ENCODE data around the gene NBPF3. TPM values are rescaled to one million over a fixed set of nuclear protein-coding genes. Genes with fewer than 3 reads are reported as not detected.

Gene NBPF3
- total and polyA plus RNA-seq, 7 donors, result 2.0 to 11.6 (median 4.9) TPM

DNA sequence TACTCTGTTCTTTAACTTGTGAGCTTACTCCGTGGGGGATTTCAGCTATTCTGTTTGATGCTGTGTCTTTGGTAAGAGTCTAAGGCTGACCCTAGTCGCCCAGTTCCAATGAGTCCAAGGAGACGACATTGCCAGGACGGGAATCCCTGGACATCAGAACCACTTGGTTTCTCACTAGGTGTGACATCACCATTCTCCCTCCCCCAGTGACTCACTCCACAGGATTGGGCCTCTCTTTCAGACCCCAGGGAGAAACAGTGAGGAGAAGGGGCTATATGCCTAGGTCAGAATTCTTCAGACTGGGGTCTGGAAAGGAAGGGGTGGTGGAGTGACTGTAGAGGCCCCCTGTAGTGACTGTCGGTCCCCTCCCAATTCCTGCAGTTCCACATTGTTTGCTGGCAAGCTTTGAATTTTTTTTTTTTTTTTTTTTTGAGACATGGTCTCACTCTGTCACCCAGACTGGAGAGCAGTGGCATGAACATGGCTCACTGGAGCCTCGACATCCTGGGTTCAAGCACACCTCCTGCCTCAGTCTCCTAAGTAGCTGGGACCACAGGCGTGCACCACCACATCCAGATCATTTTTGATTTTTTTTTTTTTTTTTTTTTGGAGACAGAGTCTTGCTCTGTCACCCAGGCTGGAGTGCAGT is 90.6 kb downstream of the NBPF3 start:
- H3K36me3 ChIP-seq, result no peaks in the 10 kb centered on the region
- H3K4me3 ChIP-seq, result no peak overlapping the region
- peaks cover 0 to 5% (median 0%) of the 10 kb centered on the region in 3 donors for H3K27me3 ChIP-seq
- no peak overlapping the region for H3K27ac ChIP-seq
- no peaks in the 10 kb centered on the region for H3K4me1 ChIP-seq
- intact Hi-C loops (cut with DNase I), result no loop called here
- DNase-seq, result no peak
- TF ChIP-seq POLR2A (IDR thresholded peaks at IDR 0.05), result no peak
- H3K9me3 ChIP-seq, result no peaks in the 10 kb centered on the region
- 87 to 90% methylated on average over 7 of the region's 7 CpGs for WGBS, 2 donors

DNA sequence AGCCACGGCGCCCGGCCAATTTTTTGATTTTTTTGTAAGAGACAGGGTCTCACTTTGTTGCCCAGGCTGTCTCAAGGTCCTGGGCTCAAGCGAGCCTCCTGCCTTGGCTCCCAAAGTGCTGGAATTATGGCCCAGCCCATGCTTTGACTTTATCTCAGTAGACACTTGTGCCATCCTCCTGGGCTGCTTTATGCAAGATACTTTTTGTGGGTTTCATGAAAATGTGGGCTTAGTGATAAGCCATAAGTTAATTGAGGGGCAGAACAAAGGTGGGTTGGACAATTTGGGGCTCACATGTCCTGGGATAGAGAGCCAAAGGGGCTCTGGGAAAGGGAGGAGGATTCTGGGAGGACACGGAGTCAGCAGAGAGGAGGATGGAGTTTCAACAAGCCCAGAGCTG is 91.3 kb downstream of the NBPF3 start:
- no peaks in the 10 kb centered on the region for H3K4me1 ChIP-seq
- peaks cover 0 to 5% (median 0%) of the 10 kb centered on the region in 3 donors for H3K27me3 ChIP-seq
- TF ChIP-seq, protein P1, sequence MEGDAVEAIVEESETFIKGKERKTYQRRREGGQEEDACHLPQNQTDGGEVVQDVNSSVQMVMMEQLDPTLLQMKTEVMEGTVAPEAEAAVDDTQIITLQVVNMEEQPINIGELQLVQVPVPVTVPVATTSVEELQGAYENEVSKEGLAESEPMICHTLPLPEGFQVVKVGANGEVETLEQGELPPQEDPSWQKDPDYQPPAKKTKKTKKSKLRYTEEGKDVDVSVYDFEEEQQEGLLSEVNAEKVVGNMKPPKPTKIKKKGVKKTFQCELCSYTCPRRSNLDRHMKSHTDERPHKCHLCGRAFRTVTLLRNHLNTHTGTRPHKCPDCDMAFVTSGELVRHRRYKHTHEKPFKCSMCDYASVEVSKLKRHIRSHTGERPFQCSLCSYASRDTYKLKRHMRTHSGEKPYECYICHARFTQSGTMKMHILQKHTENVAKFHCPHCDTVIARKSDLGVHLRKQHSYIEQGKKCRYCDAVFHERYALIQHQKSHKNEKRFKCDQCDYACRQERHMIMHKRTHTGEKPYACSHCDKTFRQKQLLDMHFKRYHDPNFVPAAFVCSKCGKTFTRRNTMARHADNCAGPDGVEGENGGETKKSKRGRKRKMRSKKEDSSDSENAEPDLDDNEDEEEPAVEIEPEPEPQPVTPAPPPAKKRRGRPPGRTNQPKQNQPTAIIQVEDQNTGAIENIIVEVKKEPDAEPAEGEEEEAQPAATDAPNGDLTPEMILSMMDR (IDR thresholded peaks at IDR 0.05), result no peak
- TF ChIP-seq POLR2AphosphoS5 (IDR thresholded peaks at IDR 0.05) (no peak), POLR2A (IDR thresholded peaks at IDR 0.05) (no peak), EP300 (IDR thresholded peaks at IDR 0.05) (no peak)
- no peak overlapping the region for H3K27ac ChIP-seq
- H3K9me3 ChIP-seq, result no peaks in the 10 kb centered on the region
- 95 to 96% methylated on average over 5 of the region's 5 CpGs for WGBS, 2 donors
- no peak overlapping the region for H3K4me3 ChIP-seq
- no peaks in the 10 kb centered on the region for H3K36me3 ChIP-seq
- no peak for DNase-seq
- intact Hi-C loops (cut with DNase I), result no loop called here

DNA sequence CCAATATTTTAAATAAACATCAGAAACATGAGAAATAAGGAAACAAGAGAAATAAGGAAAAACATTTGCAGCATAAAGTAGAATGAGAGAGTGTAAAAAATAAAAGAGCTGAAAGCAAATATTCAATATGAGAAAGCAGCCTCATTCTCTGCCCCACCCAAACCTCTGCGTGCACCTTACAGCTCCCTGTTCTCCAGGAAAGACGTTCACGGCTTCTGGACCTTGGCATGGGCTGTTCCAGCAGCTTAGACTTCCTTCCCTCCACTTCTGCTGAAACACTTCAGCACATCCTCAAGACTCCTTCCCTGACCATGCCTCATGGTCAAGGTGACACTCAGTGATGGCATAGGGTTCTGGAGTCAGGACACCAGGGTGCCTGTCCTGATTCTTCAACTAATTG is 92.6 kb downstream of the NBPF3 start:
- intact Hi-C loops (cut with DNase I), result no loop called here
- TF ChIP-seq, protein P1 (IDR thresholded peaks at IDR 0.05), result no peak
- TF ChIP-seq POLR2A (IDR thresholded peaks at IDR 0.05) (no peak), EP300 (IDR thresholded peaks at IDR 0.05) (no peak), POLR2AphosphoS5 (IDR thresholded peaks at IDR 0.05) (no peak)
- 21 to 65% methylated on average over 3 of the region's 3 CpGs for WGBS, 2 donors

DNA sequence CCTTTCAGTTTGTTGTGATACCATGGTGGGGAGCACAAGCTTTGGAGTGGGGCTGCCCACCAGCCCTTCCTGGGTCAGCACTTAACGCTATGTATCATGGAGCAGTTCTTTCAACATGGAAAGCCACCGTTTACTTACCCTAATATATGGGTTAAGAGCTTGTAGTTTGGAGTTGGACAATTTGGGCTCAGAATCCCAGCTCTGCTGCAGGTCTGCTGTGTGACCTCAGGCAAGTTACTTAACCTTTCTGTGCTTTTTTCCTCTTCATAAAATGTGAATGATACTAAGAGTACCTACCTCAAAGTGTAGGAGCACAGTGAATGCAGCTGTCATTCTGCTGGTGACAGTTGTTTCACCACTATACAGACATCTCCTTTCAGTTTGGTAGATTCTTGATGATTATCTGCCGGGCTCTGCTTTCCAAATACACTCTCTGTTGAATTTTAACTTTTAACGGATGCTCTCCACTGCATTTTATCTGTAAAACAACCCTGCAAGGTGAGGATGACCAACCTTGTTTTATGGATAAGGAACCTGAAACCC is 93.1 kb downstream of the NBPF3 start:
- intact Hi-C loops (cut with DNase I), result no loop called here
- Histone ChIP-seq H3K27ac (no peak overlapping the region), H3K4me3 (no peak overlapping the region), H3K36me3 (no peaks in the 10 kb centered on the region), H3K9me3 (no peaks in the 10 kb centered on the region), H3K4me1 (no peaks in the 10 kb centered on the region), H3K27me3 (peaks cover 0 to 5% (median 0%) of the 10 kb centered on the region in 3 donors)
- TF ChIP-seq POLR2AphosphoS5 (IDR thresholded peaks at IDR 0.05) (no peak), EP300 (IDR thresholded peaks at IDR 0.05) (no peak), POLR2A (IDR thresholded peaks at IDR 0.05) (no peak)
- TF ChIP-seq, protein P1 (IDR thresholded peaks at IDR 0.05), result no peak
- no peak for DNase-seq
- 54 to 81% methylated on average over 4 of the region's 4 CpGs for WGBS, 2 donors

More for the DNA sequence above, 92.6 kb downstream of the NBPF3 start:
- no peaks in the 10 kb centered on the region for H3K4me1 ChIP-seq
- peaks cover 0 to 5% (median 0%) of the 10 kb centered on the region in 3 donors for H3K27me3 ChIP-seq
- H3K36me3 ChIP-seq, result no peaks in the 10 kb centered on the region
- H3K4me3 ChIP-seq, result no peak overlapping the region
- no peak overlapping the region for H3K27ac ChIP-seq
- DNase-seq, result no peak
- H3K9me3 ChIP-seq, result no peaks in the 10 kb centered on the region

DNA sequence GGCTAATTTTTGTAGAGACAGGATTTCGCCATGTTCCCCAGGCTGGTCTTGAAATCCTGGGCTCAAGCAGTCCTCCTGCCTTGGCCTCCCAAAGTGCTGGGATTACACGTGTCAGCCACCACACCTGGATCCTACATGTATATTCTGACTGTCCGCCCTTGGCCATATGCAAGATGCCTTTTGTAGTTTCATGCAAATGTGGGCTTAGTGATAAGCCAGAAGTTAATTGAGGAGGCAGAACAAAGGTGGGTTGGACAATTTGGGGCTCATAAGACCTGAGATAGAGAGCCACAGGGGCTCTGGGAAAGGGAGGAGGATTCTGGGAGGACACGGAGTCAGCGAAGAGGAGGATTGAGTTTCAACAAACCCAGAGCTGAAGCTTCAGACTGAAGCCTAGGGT is 94.2 kb downstream of the NBPF3 start:
- Histone ChIP-seq H3K27ac (no peak overlapping the region), H3K4me1 (no peaks in the 10 kb centered on the region), H3K9me3 (no peaks in the 10 kb centered on the region), H3K27me3 (peaks cover 0 to 5% (median 0%) of the 10 kb centered on the region in 3 donors), H3K4me3 (no peak overlapping the region), H3K36me3 (no peaks in the 10 kb centered on the region)
- DNase-seq, result no peak
- 86 to 89% methylated on average over 5 of the region's 5 CpGs for WGBS, 2 donors
- no peak for TF ChIP-seq EP300 (IDR thresholded peaks at IDR 0.05)
- TF ChIP-seq POLR2AphosphoS5 (IDR thresholded peaks at IDR 0.05), result no peak
- no peak for TF ChIP-seq POLR2A (IDR thresholded peaks at IDR 0.05)
- TF ChIP-seq, protein P1 (IDR thresholded peaks at IDR 0.05), result no peak
- intact Hi-C loops (cut with DNase I), result no loop called here

Other genes starting within 250 kb of the NBPF3 start
- gene ECE1, start 149.7 kb upstream of the NBPF3 start, total RNA-seq, result 100 to 1,000 TPM in 1 of 4 donors, 10 to 100 TPM in 3; 62.9 to 112 (median 80.8) TPM
- gene ECE1, start 149.7 kb upstream of the NBPF3 start, polyA plus RNA-seq, result 10 to 100 TPM; 10.2 to 73.8 (median 13.6) TPM
- 1 to 10 TPM in 2 of 4 donors, under 1 TPM in 2; 0.36 to 4.7 (median 1.4) TPM for gene ALPL, start 69.3 kb downstream of the NBPF3 start, total RNA-seq
- 1 to 10 TPM; 2.1 to 7.8 (median 4.1) TPM for gene ALPL, start 69.3 kb downstream of the NBPF3 start, polyA plus RNA-seq
- gene RAP1GAP, start 229.2 kb downstream of the NBPF3 start, total RNA-seq, result under 1 TPM in 3 of 4 donors, not detected in 1; 0.33 to 0.71 (median 0.54) TPM
- gene RAP1GAP, start 229.2 kb downstream of the NBPF3 start, polyA plus RNA-seq, result 10 to 100 TPM; 24.3 to 47.4 (median 43.9) TPM